ENCODE measurements around the gene MCC. TPM values are rescaled to one million over a fixed set of nuclear protein-coding genes. Genes with fewer than 3 reads are reported as not detected.
A peak's percentile ranks its signal among the peaks of the same experiment; 100 is the strongest.

MCC gene
- total RNA-seq, 2 donors from 2014 or later = 164 to 187 TPM

DNA sequence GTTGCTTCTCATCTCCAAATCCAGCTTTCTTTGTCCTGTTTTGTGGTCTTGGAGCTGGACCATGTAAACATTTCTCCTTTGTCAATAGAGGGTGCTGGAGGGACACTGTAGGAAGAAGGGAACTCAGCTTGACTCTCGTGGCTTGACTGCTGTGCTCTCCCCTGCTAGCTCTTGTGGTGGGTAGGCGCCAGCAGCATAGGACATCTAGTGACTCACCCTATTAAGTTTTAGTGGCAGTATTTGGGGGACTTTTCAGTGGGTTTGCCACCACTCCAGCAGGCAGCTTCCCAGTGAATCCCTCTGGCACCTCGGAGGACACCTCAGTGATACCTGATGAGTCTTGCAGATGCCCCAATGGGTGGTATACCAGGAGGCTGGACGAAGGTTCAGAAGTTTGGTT lies 151.3 kb downstream of the MCC start:
- 75 to 90% methylated on average over 2 to 4 of the region's 4 CpGs for WGBS, 2 experiments (ENCODE audit: insufficient coverage in 1 of 2, insufficient read length in 1 of 2)
- DNase-seq = peak; percentile 78
- no peaks in the 10 kb centered on the region for H3K27me3 Mint-ChIP-seq (ENCODE audit: insufficient read depth)

DNA sequence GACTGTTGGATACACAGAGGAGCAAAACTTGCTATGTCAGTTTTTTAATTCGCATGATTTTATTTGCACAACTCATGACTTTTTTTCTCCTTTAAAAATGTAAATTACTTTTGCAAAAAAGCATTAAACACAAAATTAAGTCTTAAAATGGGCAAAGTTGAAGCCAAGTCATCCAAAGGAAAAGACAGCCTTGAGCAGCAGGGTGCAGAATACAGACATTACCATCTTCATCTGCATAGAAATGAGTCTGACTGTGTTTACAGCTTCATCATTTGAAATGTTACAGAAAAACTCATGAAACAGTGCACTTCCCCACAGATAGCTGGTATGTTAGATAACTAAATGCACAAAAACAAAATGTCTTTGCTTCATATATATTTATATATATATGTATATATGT lies 154.8 kb downstream of the MCC start:
- H3K9me3 Mint-ChIP-seq = no peaks in the 10 kb centered on the region
- H3K27me3 ChIP-seq (ENCODE audit: control insufficient read depth, insufficient read depth, low read length, poor library complexity, severe bottlenecking) = no peaks in the 10 kb centered on the region
- no peak overlapping the region for H3K4me3 Mint-ChIP-seq
- H3K27ac ChIP-seq (ENCODE audit: low read depth, low read length) = no peak overlapping the region
- no peaks in the 10 kb centered on the region for H3K4me1 ChIP-seq (ENCODE audit: control insufficient read depth, insufficient read depth, low read length)
- WGBS, 2 experiments (ENCODE audit: insufficient coverage in 1 of 2, insufficient read length in 1 of 2) = 95% methylated on average over 1 of the region's 1 CpG; no CpG with 5 or more reads in 1 of the 2 experiments
- no peaks in the 10 kb centered on the region for H3K36me3 ChIP-seq (ENCODE audit: control insufficient read depth, insufficient read depth, low read length)
- H3K27ac Mint-ChIP-seq = no peak overlapping the region
- DNase-seq = no peak
- H3K9ac ChIP-seq (ENCODE audit: extremely low read depth, low read length, poor library complexity, severe bottlenecking) = no peak overlapping the region
- TF ChIP-seq, protein P1, sequence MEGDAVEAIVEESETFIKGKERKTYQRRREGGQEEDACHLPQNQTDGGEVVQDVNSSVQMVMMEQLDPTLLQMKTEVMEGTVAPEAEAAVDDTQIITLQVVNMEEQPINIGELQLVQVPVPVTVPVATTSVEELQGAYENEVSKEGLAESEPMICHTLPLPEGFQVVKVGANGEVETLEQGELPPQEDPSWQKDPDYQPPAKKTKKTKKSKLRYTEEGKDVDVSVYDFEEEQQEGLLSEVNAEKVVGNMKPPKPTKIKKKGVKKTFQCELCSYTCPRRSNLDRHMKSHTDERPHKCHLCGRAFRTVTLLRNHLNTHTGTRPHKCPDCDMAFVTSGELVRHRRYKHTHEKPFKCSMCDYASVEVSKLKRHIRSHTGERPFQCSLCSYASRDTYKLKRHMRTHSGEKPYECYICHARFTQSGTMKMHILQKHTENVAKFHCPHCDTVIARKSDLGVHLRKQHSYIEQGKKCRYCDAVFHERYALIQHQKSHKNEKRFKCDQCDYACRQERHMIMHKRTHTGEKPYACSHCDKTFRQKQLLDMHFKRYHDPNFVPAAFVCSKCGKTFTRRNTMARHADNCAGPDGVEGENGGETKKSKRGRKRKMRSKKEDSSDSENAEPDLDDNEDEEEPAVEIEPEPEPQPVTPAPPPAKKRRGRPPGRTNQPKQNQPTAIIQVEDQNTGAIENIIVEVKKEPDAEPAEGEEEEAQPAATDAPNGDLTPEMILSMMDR (conservative IDR thresholded peaks at IDR 0.05) = no peak
- H3K9me3 ChIP-seq (ENCODE audit: control insufficient read depth, low read length) = no peaks in the 10 kb centered on the region
- peaks cover 12% of the 10 kb centered on the region for H3K4me1 Mint-ChIP-seq
- no peaks in the 10 kb centered on the region for H3K27me3 Mint-ChIP-seq (ENCODE audit: insufficient read depth)
- H3K36me3 Mint-ChIP-seq (ENCODE audit: low read depth) = no peaks in the 10 kb centered on the region
- H3K4me3 ChIP-seq (ENCODE audit: low read length) = no peak overlapping the region

More for the DNA sequence above, 151.3 kb downstream of the MCC start:
- Histone ChIP-seq H3K27me3 (ENCODE audit: control insufficient read depth, insufficient read depth, low read length, poor library complexity, severe bottlenecking) (no peaks in the 10 kb centered on the region), H3K36me3 (ENCODE audit: control insufficient read depth, insufficient read depth, low read length) (no peaks in the 10 kb centered on the region), H3K27ac (ENCODE audit: low read depth, low read length) (no peak overlapping the region), H3K9ac (ENCODE audit: extremely low read depth, low read length, poor library complexity, severe bottlenecking) (no peak overlapping the region), H3K9me3 (ENCODE audit: control insufficient read depth, low read length) (no peaks in the 10 kb centered on the region), H3K4me3 (ENCODE audit: low read length) (no peak overlapping the region), H3K4me1 (ENCODE audit: control insufficient read depth, insufficient read depth, low read length) (no peaks in the 10 kb centered on the region)
- H3K9me3 Mint-ChIP-seq = no peaks in the 10 kb centered on the region
- no peaks in the 10 kb centered on the region for H3K36me3 Mint-ChIP-seq (ENCODE audit: low read depth)
- TF ChIP-seq, protein P1 (conservative IDR thresholded peaks at IDR 0.05) = peak; percentile 68
- H3K27ac Mint-ChIP-seq = no peak overlapping the region
- peaks cover 2% of the 10 kb centered on the region for H3K4me1 Mint-ChIP-seq
- H3K4me3 Mint-ChIP-seq = no peak overlapping the region

DNA sequence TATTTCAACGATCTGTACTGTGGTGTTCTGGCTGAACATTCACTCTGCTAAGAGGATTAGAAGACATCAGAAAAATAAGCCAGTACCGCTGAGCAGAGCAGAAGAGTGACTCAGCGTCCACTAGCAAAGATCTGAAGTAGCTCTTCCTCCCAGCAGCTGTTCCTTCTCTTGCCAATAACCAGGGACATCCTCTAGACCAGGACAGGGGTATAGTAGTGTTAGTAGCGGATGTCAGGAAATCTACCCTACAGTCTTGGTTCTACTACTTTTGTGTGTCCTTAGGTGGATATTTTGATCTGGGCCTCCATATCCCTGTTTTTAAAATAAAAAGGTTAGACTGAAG lies 157.1 kb downstream of the MCC start:
- Histone ChIP-seq H3K27me3 (ENCODE audit: control insufficient read depth, insufficient read depth, low read length, poor library complexity, severe bottlenecking) (no peaks in the 10 kb centered on the region), H3K36me3 (ENCODE audit: control insufficient read depth, insufficient read depth, low read length) (no peaks in the 10 kb centered on the region), H3K4me3 (ENCODE audit: low read length) (no peak overlapping the region), H3K4me1 (ENCODE audit: control insufficient read depth, insufficient read depth, low read length) (no peaks in the 10 kb centered on the region), H3K27ac (ENCODE audit: low read depth, low read length) (no peak overlapping the region), H3K9ac (ENCODE audit: extremely low read depth, low read length, poor library complexity, severe bottlenecking) (no peak overlapping the region), H3K9me3 (ENCODE audit: control insufficient read depth, low read length) (peaks cover 3% of the 10 kb centered on the region)
- DNase-seq = no peak
- no peaks in the 10 kb centered on the region for H3K27me3 Mint-ChIP-seq (ENCODE audit: insufficient read depth)
- H3K36me3 Mint-ChIP-seq (ENCODE audit: low read depth) = no peaks in the 10 kb centered on the region
- TF ChIP-seq, protein P1 (conservative IDR thresholded peaks at IDR 0.05) = no peak
- H3K4me3 Mint-ChIP-seq = no peak overlapping the region
- H3K4me1 Mint-ChIP-seq = peaks cover 14% of the 10 kb centered on the region
- WGBS, 2 experiments (ENCODE audit: insufficient coverage in 1 of 2, insufficient read length in 1 of 2) = 85 to 96% methylated on average over 3 to 4 of the region's 4 CpGs
- H3K9me3 Mint-ChIP-seq = no peaks in the 10 kb centered on the region
- peak overlapping the region; percentile 16 for H3K27ac Mint-ChIP-seq
